GM12875 (cell line): Measurements from ENCODE around the gene HAGHL.
"Not testable (repeated sequence)": the region's sequence is repeated elsewhere in the genome, so short reads cannot be mapped to it uniquely, and the experiment has no call there.

Experiments
- H3K4me3 ChIP-seq: one replicate; pipeline ENCODE4 v1.5.1; 2011; ENCODE audit warnings: low read depth, low read length, control low read depth
- CTCF ChIP-seq: IDR thresholded peaks from 2 replicates; pipeline ENCODE4 v1.5.1; 2011; ENCODE audit warnings: low read depth, mild to moderate bottlenecking, control low read depth, inconsistent platforms, low read length, moderate library complexity, borderline replicate concordance; ENCODE audit not compliant: insufficient read depth

The HAGHL gene

GRCh38 chr16:775236-775796, 48.4 kb downstream of the HAGHL start:
- no peak overlapping the region for H3K4me3 ChIP-seq
- no peak for TF ChIP-seq CTCF

DNA sequence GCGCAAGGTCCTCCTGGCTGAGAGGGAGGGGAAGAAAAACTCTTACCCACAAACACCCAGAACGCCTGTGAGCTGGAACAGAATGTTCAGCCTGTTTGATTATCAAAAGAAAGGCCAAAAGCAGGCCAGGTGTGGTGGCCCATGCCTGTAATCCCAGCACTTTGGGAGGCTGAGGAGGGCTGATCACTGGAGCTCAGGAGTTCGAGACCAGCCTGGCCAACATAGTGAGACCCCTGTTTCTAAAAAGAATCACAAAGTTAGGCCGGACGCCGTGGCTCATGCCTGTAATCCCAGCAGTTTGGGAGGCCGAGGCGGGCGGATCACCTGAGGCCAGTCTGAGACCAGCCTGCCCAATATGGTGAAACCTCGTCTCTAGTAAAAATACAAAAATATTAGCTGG, 49.4 kb downstream of the HAGHL start:
- H3K4me3 ChIP-seq, result not testable (repeated sequence)

GRCh38 chr16:776824-777223, 49.9 kb downstream of the HAGHL start:
- H3K4me3 ChIP-seq, result no peak overlapping the region
- no peak for TF ChIP-seq CTCF

DNA sequence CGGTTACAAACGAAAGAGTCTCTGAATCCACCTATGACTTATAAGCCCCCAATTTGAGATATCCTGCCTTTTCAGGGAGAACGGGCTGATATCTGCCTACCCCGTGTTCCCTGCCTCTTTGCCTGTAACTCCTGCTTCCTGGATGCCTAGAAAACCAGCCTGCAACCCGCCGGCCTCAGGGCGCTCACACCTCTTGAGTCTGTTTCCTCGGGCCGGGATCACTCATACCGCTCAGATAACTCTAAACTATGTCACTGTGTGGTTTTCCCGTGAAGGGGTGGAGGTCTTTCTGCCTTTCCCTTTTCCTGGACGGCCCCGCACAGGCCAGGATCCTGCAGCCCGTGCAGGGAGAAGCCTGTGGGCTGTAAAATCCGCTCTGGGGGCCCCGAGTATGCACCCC, 50.9 kb downstream of the HAGHL start:
- no peak overlapping the region for H3K4me3 ChIP-seq
- no peak for TF ChIP-seq CTCF

DNA sequence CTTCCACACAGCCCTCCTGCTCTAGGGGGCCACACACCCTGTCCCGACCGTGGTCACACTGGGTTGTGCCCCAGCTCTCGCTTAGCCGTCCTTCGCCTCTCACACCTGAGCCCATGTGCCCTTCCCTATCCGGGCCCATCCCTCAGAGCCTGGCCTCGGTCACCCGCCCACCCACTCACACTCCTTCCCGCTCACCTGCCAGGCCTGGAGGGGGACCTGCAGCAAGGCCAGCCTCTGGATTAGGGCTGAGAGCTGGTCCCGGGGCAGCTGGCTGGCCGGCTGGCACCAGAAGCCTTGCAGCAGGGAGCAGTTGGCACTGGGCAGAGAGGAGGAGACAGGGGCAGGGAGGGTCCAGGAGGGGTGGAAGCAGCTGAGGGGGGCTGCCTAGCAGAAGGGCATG, 51.5 kb downstream of the HAGHL start:
- H3K4me3 ChIP-seq, result no peak overlapping the region

GRCh38 chr16:778909-779527, 52.1 kb downstream of the HAGHL start:
- no peak for TF ChIP-seq CTCF
- no peak overlapping the region for H3K4me3 ChIP-seq

More for the DNA sequence above, 51.5 kb downstream of the HAGHL start:
- TF ChIP-seq CTCF, result no peak
